ENCODE measurements around the gene PTGFRN.

The PTGFRN gene

GRCh38 chr1:116891396-116892079, 18.2 kb upstream of the PTGFRN start:
- DNase-seq (ENCODE audit: extremely low spot score): no peak
- ChIA-PET CTCF (interaction anchor here (1.0 to 1.2 kb wide), 2 partner anchors 18 to 127 kb away, joined by 3 to 4 read pairs; partner anchors contain the start of gene PTGFRN), POLR2A (no interaction called here)
- no peak for TF ChIP-seq HDGF (IDR thresholded peaks at IDR 0.05; ENCODE audit: borderline replicate concordance)

- CTCF ChIA-PET: no interaction called here
- POLR2A ChIA-PET: no interaction called here
- TF ChIP-seq ZNF384 (IDR thresholded peaks at IDR 0.05) (no peak), FOXM1 (IDR thresholded peaks at IDR 0.05; ENCODE audit: borderline replicate concordance) (no peak), SUZ12 (IDR thresholded peaks at IDR 0.05) (no peak), CTBP1 (IDR thresholded peaks at IDR 0.05; ENCODE audit: borderline replicate concordance) (no peak)
- no peak for DNase-seq (ENCODE audit: extremely low spot score)
Observed at GRCh38 chr1:116895073-116895472, 14.6 kb upstream of the PTGFRN start.

- POLR2A ChIA-PET: interaction anchor here (1.5 kb wide), 1 partner anchor 9 kb away, joined by 3 read pairs; no protein-coding TSS in a partner anchor
- CTCF ChIA-PET: interaction anchor here (0.5 to 0.8 kb wide), 2 partner anchors 17 to 95 kb away, joined by 4 read pairs; no protein-coding TSS in a partner anchor
- TF ChIP-seq HDGF (IDR thresholded peaks at IDR 0.05; ENCODE audit: borderline replicate concordance): no peak
- no peak for TF ChIP-seq L3MBTL2 (conservative IDR thresholded peaks at IDR 0.05)
- no peak for TF ChIP-seq TARDBP (IDR thresholded peaks at IDR 0.05)
- no peak for TF ChIP-seq ZNF384 (IDR thresholded peaks at IDR 0.05)
- no peak for TF ChIP-seq SP1 (IDR thresholded peaks at IDR 0.05)
- TF ChIP-seq FOXM1 (IDR thresholded peaks at IDR 0.05; ENCODE audit: borderline replicate concordance): no peak
- TF ChIP-seq FOXK2 (IDR thresholded peaks at IDR 0.05): no peak
- TF ChIP-seq ELF4 (IDR thresholded peaks at IDR 0.05): no peak
- no peak for TF ChIP-seq NFRKB (IDR thresholded peaks at IDR 0.05)
- DNase-seq (ENCODE audit: extremely low spot score): no peak
Observed at GRCh38 chr1:116899529-116899928, 10.2 kb upstream of the PTGFRN start.

- POLR2A ChIA-PET: interaction anchor here (1.5 kb wide), 1 partner anchor 8 kb away, joined by 3 read pairs; no protein-coding TSS in a partner anchor
- TF ChIP-seq FOXM1 (IDR thresholded peaks at IDR 0.05; ENCODE audit: borderline replicate concordance) (no peak), SP1 (IDR thresholded peaks at IDR 0.05) (no peak), HDGF (IDR thresholded peaks at IDR 0.05; ENCODE audit: borderline replicate concordance) (no peak), ELF4 (IDR thresholded peaks at IDR 0.05) (no peak), BHLHE40 (IDR thresholded peaks at IDR 0.05; ENCODE audit: borderline replicate concordance) (no peak), SUZ12 (IDR thresholded peaks at IDR 0.05) (no peak), LEF1 (IDR thresholded peaks at IDR 0.05; ENCODE audit: borderline replicate concordance) (no peak), FOXA1 (IDR thresholded peaks at IDR 0.05) (no peak), ARNT (IDR thresholded peaks at IDR 0.05) (no peak), L3MBTL2 (conservative IDR thresholded peaks at IDR 0.05) (no peak), ZNF384 (IDR thresholded peaks at IDR 0.05) (no peak), NFRKB (IDR thresholded peaks at IDR 0.05) (no peak), CTBP1 (IDR thresholded peaks at IDR 0.05; ENCODE audit: borderline replicate concordance) (no peak), TARDBP (IDR thresholded peaks at IDR 0.05) (no peak), PKNOX1 (IDR thresholded peaks at IDR 0.05) (no peak), FOXK2 (IDR thresholded peaks at IDR 0.05) (no peak)
- DNase-seq (ENCODE audit: extremely low spot score): no peak
- CTCF ChIA-PET: no interaction called here
Observed at GRCh38 chr1:116900471-116901365, 9.0 kb upstream of the PTGFRN start.

GRCh38 chr1:116902027-116902426, 7.7 kb upstream of the PTGFRN start:
- POLR2A ChIA-PET: interaction anchor here (1.4 to 2.6 kb wide), 2 partner anchors 48 to 158 kb away, joined by 4 to 7 read pairs; partner anchors contain the start of gene TTF2
- TF ChIP-seq FOXK2 (IDR thresholded peaks at IDR 0.05) (no peak), SP1 (IDR thresholded peaks at IDR 0.05) (no peak), HDGF (IDR thresholded peaks at IDR 0.05; ENCODE audit: borderline replicate concordance) (no peak), SUZ12 (IDR thresholded peaks at IDR 0.05) (no peak), ZNF384 (IDR thresholded peaks at IDR 0.05) (no peak), BHLHE40 (IDR thresholded peaks at IDR 0.05; ENCODE audit: borderline replicate concordance) (no peak), L3MBTL2 (conservative IDR thresholded peaks at IDR 0.05) (no peak), CTBP1 (IDR thresholded peaks at IDR 0.05; ENCODE audit: borderline replicate concordance) (no peak), FOXM1 (IDR thresholded peaks at IDR 0.05; ENCODE audit: borderline replicate concordance) (no peak), LEF1 (IDR thresholded peaks at IDR 0.05; ENCODE audit: borderline replicate concordance) (no peak), TARDBP (IDR thresholded peaks at IDR 0.05) (no peak), PKNOX1 (IDR thresholded peaks at IDR 0.05) (no peak), ARNT (IDR thresholded peaks at IDR 0.05) (no peak), ELF4 (IDR thresholded peaks at IDR 0.05) (no peak), FOXA1 (IDR thresholded peaks at IDR 0.05) (no peak), NFRKB (IDR thresholded peaks at IDR 0.05) (no peak)
- no peak for DNase-seq (ENCODE audit: extremely low spot score)
- CTCF ChIA-PET: no interaction called here

- POLR2A ChIA-PET: interaction anchor here (1.4 to 2.6 kb wide), 2 partner anchors 49 to 157 kb away, joined by 4 to 7 read pairs; partner anchors contain the start of gene TTF2
- DNase-seq (ENCODE audit: extremely low spot score): no peak
- CTCF ChIA-PET: interaction anchor here (0.6 kb wide), 1 partner anchor 154 kb away, joined by 3 read pairs; no protein-coding TSS in a partner anchor
- TF ChIP-seq ELF4 (IDR thresholded peaks at IDR 0.05) (no peak), NFRKB (IDR thresholded peaks at IDR 0.05) (no peak), L3MBTL2 (conservative IDR thresholded peaks at IDR 0.05) (no peak), FOXA1 (IDR thresholded peaks at IDR 0.05) (no peak), TARDBP (IDR thresholded peaks at IDR 0.05) (no peak), SP1 (IDR thresholded peaks at IDR 0.05) (no peak), ARNT (IDR thresholded peaks at IDR 0.05) (no peak), LEF1 (IDR thresholded peaks at IDR 0.05; ENCODE audit: borderline replicate concordance) (no peak), ZNF384 (IDR thresholded peaks at IDR 0.05) (no peak), HDGF (IDR thresholded peaks at IDR 0.05; ENCODE audit: borderline replicate concordance) (no peak), FOXK2 (IDR thresholded peaks at IDR 0.05) (no peak), FOXM1 (IDR thresholded peaks at IDR 0.05; ENCODE audit: borderline replicate concordance) (no peak), BHLHE40 (IDR thresholded peaks at IDR 0.05; ENCODE audit: borderline replicate concordance) (no peak)
Observed at GRCh38 chr1:116902723-116903383, 6.9 kb upstream of the PTGFRN start.

All from HEK293T (cell line).